CD4-positive, alpha-beta T cell treated with Interleukin-1 beta for 1 hour (primary cell): Measurements from ENCODE around the gene ZNF446.
"Not testable (repeated sequence)": the region's sequence is repeated elsewhere in the genome, so short reads cannot be mapped to it uniquely, and the experiment has no call there.

Experiments
- DNase-seq, 2 donors: peaks; one replicate each; pipeline ENCODE4 v3.0.0-alpha.2; 2020 to 2022

ZNF446 gene

GRCh38 chr19:58475714-58476497, at the start of gene ZNF446:
Gene ZNF446, plus strand, starts transcription at chr19:58476352. Its CDS starts 867 bp downstream, at chr19:58477219.
- peak; percentile 96 for DNase-seq

DNA sequence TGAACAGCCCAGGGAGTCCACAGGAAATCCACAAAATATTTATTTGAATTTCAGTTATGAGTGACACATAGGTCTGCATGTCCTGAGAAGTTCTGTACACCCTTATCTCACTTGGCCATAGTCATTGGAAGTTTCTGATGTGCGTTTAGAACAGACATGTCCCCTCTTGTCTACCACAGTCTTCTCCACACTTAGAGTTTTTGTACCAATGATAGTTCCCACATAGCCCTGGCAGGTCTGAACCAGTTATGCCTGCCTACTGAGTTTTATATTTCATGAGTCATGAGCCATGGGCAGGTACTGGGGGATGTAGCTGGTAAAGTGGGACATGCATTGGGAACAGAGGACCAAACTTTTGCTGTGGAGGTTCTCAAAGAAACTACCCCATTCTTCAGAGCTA, 47.5 kb upstream of the ZNF446 start:
- DNase-seq: no peak

GRCh38 chr19:58429745-58430144, 46.4 kb upstream of the ZNF446 start:
- DNase-seq: no peak

DNA sequence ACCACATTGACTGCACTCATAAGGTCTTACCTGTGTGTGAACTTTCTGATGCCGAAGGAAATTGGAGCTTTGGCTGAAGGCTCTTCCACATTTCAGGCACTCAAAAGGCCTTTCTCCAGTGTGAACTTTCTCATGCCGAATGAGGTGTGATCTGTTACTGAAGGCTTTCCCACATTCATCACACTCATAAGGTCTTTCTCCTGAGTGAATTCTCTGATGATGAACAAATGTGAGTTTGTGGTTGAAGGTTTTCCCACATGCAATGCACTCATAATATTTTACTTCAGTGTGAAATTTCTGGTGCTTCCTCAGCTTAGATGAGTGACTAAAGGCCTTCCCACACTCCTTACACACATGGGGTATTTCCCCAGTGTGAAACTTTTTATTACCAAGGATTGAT, 41.9 kb upstream of the ZNF446 start:
- DNase-seq: no peak

DNA sequence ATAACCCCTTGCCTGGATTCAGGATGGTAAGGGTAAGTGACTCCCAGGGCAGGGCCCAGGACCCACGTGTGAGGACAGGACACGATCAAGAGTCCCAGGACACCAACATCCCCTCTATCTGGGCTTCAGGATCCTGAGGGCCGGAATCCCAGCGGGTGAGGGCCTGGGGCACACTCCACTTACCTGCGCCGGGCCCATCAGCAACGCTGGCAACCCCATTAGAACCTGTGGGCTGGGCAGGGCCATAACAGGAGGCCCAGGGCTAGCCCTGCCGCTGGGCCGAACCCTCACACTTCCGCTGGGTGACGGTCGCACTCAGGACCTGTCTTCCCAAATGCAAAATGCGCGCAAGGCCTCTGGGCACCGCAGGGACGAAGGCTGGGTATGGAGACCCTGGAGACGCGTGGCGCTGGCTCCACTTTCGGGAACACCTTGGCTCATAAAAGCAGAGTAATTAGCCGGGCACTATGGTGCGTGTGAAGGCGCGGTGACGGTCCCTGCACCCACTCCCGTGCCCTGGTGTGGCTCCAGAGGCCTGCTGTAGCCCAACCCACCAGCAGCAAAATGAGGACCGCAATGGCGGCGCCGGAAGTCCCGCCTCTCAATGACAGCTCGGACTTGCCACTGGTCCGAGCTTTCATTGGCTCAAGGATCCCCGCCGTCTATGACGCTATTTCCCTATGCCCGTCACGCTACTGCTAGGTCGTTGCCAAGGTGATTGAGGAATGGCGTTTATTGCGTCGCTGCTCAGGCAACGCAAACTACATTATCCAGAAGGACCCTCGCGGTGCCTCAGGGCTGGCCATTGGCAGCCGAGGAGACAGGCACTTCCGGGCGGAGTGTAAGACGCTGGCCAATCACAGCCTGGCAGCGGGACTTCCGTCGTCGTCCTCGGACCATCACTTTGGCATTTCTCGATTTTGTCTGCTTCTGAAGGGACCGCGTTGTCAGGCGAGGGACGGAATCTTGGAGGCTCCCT, 36.3 kb upstream of the ZNF446 start, which contains the start of gene ZNF132:
ZNF132 (minus strand) TSS at position 578 of the 979 bp plus-strand sequence; CDS start at position 246, 332 bp downstream.
- DNase-seq: peak; percentile 98 to 99

- no peak for DNase-seq
Observed at GRCh38 chr19:58440556-58440955, 35.6 kb upstream of the ZNF446 start.

GRCh38 chr19:58442986-58443385, 33.2 kb upstream of the ZNF446 start:
- not testable (repeated sequence) for DNase-seq

DNA sequence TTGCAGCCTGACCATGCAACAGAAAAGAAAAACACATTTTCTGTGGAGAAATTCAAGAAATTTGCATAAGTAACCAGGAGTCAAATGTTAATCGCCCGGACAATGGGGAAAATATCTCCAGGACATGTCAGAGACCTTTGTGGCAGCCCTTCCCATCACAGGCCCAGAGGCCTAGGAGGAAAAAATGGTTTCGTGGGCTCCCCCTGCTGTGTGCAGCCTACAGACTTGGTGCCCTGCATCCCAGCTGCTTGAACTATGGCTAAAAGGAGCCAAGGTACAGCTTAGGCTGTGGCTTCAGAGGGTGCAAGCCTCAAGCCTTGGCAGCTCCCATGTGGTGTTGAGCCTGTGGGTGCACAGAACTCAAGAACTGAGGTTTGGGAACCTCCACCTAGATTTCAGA, 27.3 kb upstream of the ZNF446 start:
- not testable (repeated sequence) for DNase-seq

- not testable (repeated sequence) for DNase-seq
Observed at GRCh38 chr19:58449980-58450379, 26.2 kb upstream of the ZNF446 start.

- DNase-seq: no peak
Observed at GRCh38 chr19:58450856-58451357, 25.2 kb upstream of the ZNF446 start.

GRCh38 chr19:58451358-58452101, 24.6 kb upstream of the ZNF446 start, which contains the start of gene ZNF324B:
Gene ZNF324B, plus strand, starts transcription at chr19:58451622. Its CDS starts 2,080 bp downstream, at chr19:58453702.
- peak; percentile 97 to 98 for DNase-seq

DNA sequence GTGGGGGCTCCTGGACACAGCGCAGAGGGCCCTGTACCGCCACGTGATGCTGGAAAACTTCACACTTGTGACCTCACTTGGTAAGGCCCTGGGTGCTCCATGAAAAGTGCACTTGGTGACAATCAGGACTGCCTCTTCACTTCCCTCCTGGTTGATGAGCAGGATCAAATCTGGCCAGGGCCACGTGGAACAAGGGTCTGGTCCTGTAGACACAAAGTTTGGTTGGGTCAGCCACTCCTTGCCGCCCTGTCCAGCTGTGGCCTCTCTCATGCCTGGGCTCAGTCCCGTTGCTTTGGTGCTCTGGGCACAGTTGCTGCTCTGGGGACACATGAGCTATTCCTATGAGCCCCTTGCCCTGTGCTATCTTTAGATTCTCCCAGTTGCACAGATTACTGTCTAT, 22.4 kb upstream of the ZNF446 start:
- no peak for DNase-seq

GRCh38 chr19:58455306-58455705, 20.8 kb upstream of the ZNF446 start:
- DNase-seq: no peak

DNA sequence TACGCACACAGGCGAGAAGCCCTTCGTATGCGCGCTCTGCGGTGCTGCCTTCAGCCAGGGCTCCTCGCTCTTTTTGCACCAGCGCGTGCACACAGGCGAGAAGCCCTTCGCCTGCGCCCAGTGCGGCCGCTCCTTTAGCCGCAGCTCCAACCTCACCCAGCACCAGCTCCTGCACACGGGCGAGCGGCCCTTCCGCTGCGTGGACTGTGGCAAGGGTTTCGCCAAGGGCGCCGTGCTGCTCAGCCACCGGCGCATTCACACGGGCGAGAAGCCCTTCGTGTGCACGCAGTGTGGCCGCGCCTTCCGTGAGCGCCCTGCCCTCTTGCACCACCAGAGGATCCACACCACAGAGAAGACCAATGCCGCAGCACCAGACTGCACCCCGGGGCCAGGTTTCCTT, 20.0 kb upstream of the ZNF446 start:
- DNase-seq: no peak

- DNase-seq: no peak
Observed at GRCh38 chr19:58460039-58460438, 16.1 kb upstream of the ZNF446 start.

- DNase-seq: no peak
Observed at GRCh38 chr19:58466089-58466759, 9.9 kb upstream of the ZNF446 start.

DNA sequence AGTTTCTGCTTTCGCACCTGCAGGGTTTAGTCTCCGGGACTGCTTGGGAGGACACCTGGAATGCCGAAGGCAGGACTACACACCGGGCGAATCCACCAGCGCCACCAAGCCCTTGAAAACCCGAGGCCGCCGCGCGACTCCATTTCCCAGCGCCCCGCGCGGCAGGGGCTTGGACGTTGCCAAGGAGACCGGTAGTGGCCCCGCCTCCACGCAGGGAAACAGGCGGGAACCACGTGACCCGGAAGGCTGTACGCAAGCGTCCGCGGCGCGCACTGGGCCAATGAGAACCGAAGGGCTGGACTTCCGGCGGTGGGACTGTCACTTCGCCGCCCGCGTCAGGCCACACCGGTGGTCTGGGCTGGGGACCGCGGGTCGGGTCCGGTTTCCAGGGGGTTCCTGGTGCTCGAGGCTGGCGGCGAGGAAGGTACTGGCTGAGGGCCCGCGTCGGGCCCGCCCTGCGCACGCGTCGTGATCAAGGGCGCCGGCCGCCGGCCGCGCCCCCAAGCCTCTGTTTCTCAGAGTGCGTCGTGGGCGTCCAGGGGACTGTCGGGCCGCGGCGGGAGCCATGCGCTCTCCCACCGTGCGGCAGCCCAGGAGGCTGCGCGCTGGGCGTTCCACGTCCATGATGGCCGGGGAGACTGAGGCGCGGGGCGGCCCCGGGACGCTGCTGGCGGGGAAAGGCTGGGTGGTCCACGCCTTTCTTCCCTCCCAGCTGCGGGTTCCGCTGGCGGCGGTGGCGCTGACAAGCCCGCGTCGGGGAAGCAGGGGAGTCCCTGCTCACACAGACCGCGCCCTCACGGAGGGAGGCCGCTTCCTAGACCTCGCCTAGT, 9.2 kb upstream of the ZNF446 start, which contains the start of gene ZNF324:
ZNF324 (plus strand) TSS at position 321 of the 830 bp plus-strand sequence. CDS start 2,106 bp downstream, outside the sequence.
- DNase-seq: peak; percentile 96

DNA sequence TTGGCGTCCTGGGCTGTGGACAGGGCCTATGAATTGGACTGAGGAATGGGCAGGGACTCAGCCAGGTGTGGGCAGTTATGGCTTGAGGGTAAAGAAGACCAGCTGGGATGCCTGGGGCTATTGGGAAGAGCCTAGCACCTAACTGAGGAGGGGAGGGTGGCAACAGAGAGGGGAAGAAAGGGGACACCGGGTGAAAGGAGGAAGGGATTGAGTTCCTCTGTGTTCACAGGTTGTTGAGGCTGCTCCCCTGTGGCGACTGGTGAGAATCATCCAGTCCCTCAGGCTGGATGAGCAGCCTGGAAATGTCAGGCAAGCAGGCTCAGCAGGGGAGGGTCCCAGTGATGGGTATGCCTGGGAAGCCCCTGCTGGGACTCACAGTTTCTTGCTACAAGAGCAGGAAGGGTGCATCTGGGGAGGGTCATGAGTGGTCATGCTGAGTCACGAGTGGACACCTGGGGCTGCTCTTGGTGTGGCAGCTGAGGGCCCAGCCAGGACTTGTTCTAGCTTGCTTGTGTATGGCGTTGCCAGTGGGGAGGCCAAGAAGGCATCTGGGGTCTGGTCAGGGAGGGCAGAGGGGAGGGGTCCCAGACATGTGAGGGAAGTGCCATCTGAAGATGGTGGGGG, 7.8 kb upstream of the ZNF446 start:
- DNase-seq: no peak

GRCh38 chr19:58469241-58470013, 6.7 kb upstream of the ZNF446 start:
- no peak for DNase-seq
